ENCODE measurements around the gene SHROOM3. TPM values are rescaled to one million over a fixed set of nuclear protein-coding genes. Genes with fewer than 3 reads are reported as not detected.

The SHROOM3 gene
- total RNA-seq, 1 donor from 2014 or later: 42.7 TPM

GRCh38 chr4:76581077-76581962 lies 146.3 kb downstream of the SHROOM3 start:
- Mint-ChIP-seq H3K36me3 (ENCODE audit: low read depth) (no peaks in the 10 kb centered on the region), H3K27ac (ENCODE audit: unreplicated experiment) (no peak overlapping the region), H3K27me3 (ENCODE audit: low read depth) (no peaks in the 10 kb centered on the region), H3K4me1 (ENCODE audit: low read depth) (peaks cover 51% of the 10 kb centered on the region), H3K9me3 (ENCODE audit: low read depth) (no peaks in the 10 kb centered on the region), H3K4me3 (ENCODE audit: unreplicated experiment) (no peak overlapping the region)
- DNase-seq (ENCODE audit: low spot score): no peak
- TF ChIP-seq CTCF (IDR thresholded peaks at IDR 0.05): no peak

GRCh38 chr4:76582074-76582816 lies 147.2 kb downstream of the SHROOM3 start:
- H3K27ac Mint-ChIP-seq (ENCODE audit: unreplicated experiment): no peak overlapping the region
- DNase-seq (ENCODE audit: low spot score): no peak

GRCh38 chr4:76582817-76583087 lies 147.7 kb downstream of the SHROOM3 start:
- H3K4me1 Mint-ChIP-seq (ENCODE audit: low read depth): peaks cover 65% of the 10 kb centered on the region
- H3K27me3 Mint-ChIP-seq (ENCODE audit: low read depth): no peaks in the 10 kb centered on the region
- H3K9me3 Mint-ChIP-seq (ENCODE audit: low read depth): no peaks in the 10 kb centered on the region
- H3K36me3 Mint-ChIP-seq (ENCODE audit: low read depth): no peaks in the 10 kb centered on the region
- DNase-seq (ENCODE audit: low spot score): no peak
- no peak for TF ChIP-seq CTCF (IDR thresholded peaks at IDR 0.05)
- H3K27ac Mint-ChIP-seq (ENCODE audit: unreplicated experiment): no peak overlapping the region
- no peak overlapping the region for H3K4me3 Mint-ChIP-seq (ENCODE audit: unreplicated experiment)

More at GRCh38 chr4:76582074-76582816, 147.2 kb downstream of the SHROOM3 start:
- Mint-ChIP-seq H3K27me3 (ENCODE audit: low read depth) (no peaks in the 10 kb centered on the region), H3K4me1 (ENCODE audit: low read depth) (peaks cover 60% of the 10 kb centered on the region), H3K36me3 (ENCODE audit: low read depth) (no peaks in the 10 kb centered on the region), H3K9me3 (ENCODE audit: low read depth) (no peaks in the 10 kb centered on the region), H3K4me3 (ENCODE audit: unreplicated experiment) (no peak overlapping the region)
- TF ChIP-seq CTCF (IDR thresholded peaks at IDR 0.05): no peak

- H3K27me3 Mint-ChIP-seq (ENCODE audit: low read depth): no peaks in the 10 kb centered on the region
- H3K36me3 Mint-ChIP-seq (ENCODE audit: low read depth): no peaks in the 10 kb centered on the region
- no peak for TF ChIP-seq CTCF (IDR thresholded peaks at IDR 0.05)
- H3K9me3 Mint-ChIP-seq (ENCODE audit: low read depth): no peaks in the 10 kb centered on the region
- peak overlapping the region; percentile 99 for H3K27ac Mint-ChIP-seq (ENCODE audit: unreplicated experiment)
- peak overlapping the region; percentile 83 for H3K4me3 Mint-ChIP-seq (ENCODE audit: unreplicated experiment)
- H3K4me1 Mint-ChIP-seq (ENCODE audit: low read depth): peaks cover 83% of the 10 kb centered on the region
- DNase-seq (ENCODE audit: low spot score): no peak
These were observed 149.5 kb downstream of the SHROOM3 start for GRCh38 chr4:76584241-76585152.

GRCh38 chr4:76585272-76585671 lies 150.2 kb downstream of the SHROOM3 start:
- Mint-ChIP-seq H3K9me3 (ENCODE audit: low read depth) (no peaks in the 10 kb centered on the region), H3K36me3 (ENCODE audit: low read depth) (no peaks in the 10 kb centered on the region), H3K4me1 (ENCODE audit: low read depth) (peaks cover 86% of the 10 kb centered on the region), H3K4me3 (ENCODE audit: unreplicated experiment) (peak overlapping the region; percentile 83), H3K27me3 (ENCODE audit: low read depth) (no peaks in the 10 kb centered on the region), H3K27ac (ENCODE audit: unreplicated experiment) (peak overlapping the region; percentile 99)
- no peak for DNase-seq (ENCODE audit: low spot score)
- TF ChIP-seq CTCF (IDR thresholded peaks at IDR 0.05): no peak

Measured in chondrocyte (in vitro differentiated cells).